GM21619 (cell line): Measurements from ENCODE around the gene DPYSL4.

Source experiments
- ATAC-seq: cut with Tn5 transposase; IDR thresholded peaks from one replicate; pipeline ENCODE4 v1.9.1; 2021; ENCODE audit not compliant: unreplicated experiment

DPYSL4 gene

GRCh38 chr10:132239126-132240031 is 52.6 kb downstream of the DPYSL4 start:
- no peak for ATAC-seq

- ATAC-seq = no peak
Measured at GRCh38 chr10:132240156-132240555, 53.4 kb downstream of the DPYSL4 start.

GRCh38 chr10:132240581-132240980 is 53.8 kb downstream of the DPYSL4 start:
- ATAC-seq = no peak

DNA sequence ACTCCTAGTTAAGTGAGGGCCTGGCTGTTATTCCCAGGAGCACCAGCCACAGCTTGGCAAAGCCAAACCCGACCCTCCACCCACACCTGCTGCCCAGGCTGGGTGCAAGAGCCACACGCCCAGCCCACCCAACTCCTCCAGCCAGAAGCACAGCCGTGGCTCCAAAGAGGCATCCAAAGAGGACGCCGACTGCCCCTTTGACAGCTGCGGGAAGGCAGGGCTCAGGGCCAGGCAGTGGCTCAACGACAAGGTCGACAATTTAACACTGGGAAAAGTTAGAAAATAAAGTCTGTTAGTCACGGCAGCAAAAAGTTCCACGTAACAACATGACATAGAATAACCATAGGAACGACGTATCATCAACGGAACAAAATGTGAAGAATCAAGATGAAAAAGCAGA is 54.3 kb downstream of the DPYSL4 start:
- no peak for ATAC-seq

GRCh38 chr10:132241496-132241895 is 54.7 kb downstream of the DPYSL4 start:
- ATAC-seq = no peak

DNA sequence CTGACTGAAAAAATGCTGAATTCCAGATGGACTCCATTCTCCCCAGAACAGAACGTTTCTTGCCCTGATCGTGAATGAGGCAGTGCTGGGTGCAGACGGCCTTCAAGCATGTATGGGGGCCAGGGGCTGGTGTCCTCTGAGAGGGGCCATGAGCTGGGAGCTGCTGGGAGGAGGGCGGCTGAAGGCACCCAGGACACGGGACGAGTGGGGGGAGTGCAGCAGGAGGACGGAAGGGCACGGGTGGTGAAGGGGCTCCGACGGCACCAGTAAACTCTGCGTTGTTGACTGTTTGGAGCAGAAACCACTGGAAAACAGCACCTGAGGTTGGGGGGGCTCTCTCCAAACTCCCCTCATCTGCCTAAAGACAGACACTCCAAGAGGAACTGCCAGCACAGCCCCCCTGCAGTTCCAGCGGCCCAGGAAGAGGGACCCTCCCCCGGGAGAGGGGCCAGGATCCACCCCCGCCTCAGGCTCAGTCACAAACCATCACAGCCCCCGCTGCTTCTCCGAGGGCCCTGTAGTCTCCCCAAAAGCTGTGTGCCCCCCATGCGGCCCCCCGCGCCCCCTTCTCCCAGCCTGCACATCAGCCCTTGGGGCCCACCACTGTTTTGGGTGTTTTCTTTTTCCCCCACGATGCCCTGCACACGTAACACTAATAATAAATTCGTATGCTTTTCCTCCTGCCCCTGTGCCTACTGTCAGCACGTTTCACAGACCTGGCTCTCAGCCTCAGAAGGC is 55.5 kb downstream of the DPYSL4 start:
- ATAC-seq = no peak

- ATAC-seq = no peak
Measured at GRCh38 chr10:132243141-132243540, 56.4 kb downstream of the DPYSL4 start.

DNA sequence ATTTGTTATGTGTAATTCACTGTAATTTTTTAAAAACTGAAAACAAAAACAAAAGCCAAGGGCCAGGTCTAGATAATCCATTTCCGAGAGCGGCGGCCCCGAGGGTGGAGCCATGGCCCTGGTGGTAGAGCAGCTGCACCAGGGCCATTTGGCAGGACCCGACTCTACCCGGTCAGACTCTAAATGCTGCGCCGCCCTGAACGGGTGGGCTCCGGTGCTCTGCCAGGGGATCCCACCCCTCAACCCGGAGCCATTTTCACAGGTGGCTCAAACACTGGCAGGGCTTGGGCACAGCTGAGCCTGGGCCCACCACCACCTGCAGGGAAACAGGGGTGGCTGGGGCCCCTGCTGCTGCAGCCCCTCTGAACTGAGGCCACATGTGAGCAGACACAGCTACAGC is 56.9 kb downstream of the DPYSL4 start:
- no peak for ATAC-seq

GRCh38 chr10:132245056-132245455 is 58.3 kb downstream of the DPYSL4 start:
- ATAC-seq = no peak

GRCh38 chr10:132246296-132246695 is 59.5 kb downstream of the DPYSL4 start:
- ATAC-seq = no peak

DNA sequence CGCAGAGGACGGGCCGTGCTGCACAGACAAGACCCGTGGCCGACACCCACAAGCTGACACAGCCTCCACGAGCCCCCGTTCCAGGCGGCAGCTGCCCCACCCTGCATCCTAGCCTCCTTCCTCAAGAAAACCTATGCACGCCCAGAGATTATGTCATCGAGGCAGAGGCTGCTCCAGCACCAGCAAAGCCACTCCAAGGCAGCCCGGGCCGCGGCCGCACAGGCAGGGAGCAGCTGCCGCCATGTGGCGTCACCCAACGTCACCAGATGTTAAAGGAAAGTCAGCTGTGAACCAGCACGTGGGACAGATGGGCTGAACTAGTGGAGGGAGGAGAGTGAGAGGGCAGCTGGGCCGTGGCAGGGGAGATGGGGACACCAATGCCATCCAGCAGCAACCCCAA is 61.2 kb downstream of the DPYSL4 start:
- no peak for ATAC-seq

DNA sequence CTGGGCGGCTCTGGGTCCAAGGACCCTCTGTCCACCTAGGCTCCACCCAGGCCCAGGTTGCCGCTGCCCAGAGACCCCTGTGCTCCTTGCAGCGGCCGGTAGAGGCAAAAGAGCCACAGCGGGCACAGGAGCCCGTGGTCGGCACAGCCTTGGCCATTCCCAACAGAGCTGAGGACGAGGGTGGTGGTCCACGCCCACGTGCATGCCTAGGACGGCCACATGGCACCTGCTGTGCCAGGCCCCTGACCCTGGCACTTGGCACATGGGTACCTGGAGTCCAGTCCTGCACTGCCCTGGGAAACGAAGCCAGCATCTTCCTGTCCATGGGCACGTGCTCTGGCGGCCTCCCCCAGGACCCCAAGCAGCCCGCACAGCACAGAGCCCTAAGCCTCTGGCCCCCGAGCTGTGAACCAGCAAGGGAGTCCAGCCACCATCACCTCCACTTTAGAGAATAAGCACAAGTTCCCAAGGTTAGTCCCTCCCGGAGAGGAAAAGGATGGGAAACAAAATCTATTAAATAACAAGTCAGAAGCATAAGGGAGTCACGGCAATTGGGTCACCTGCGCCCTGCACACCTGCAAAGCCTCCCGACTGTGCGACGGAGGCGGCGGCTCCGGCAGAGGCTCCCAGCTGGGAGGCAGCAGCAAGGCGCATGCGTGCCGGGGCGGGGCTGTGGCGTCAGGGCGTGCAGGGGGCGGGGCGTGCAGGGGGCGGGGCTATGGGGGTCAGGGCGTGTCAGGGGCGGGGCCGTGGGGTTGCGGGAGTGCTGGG is 61.9 kb downstream of the DPYSL4 start:
- ATAC-seq = no peak

- no peak for ATAC-seq
Measured at GRCh38 chr10:132249226-132249724, 62.5 kb downstream of the DPYSL4 start.

- no peak for ATAC-seq
Measured at GRCh38 chr10:132249824-132250375, 63.2 kb downstream of the DPYSL4 start.

DNA sequence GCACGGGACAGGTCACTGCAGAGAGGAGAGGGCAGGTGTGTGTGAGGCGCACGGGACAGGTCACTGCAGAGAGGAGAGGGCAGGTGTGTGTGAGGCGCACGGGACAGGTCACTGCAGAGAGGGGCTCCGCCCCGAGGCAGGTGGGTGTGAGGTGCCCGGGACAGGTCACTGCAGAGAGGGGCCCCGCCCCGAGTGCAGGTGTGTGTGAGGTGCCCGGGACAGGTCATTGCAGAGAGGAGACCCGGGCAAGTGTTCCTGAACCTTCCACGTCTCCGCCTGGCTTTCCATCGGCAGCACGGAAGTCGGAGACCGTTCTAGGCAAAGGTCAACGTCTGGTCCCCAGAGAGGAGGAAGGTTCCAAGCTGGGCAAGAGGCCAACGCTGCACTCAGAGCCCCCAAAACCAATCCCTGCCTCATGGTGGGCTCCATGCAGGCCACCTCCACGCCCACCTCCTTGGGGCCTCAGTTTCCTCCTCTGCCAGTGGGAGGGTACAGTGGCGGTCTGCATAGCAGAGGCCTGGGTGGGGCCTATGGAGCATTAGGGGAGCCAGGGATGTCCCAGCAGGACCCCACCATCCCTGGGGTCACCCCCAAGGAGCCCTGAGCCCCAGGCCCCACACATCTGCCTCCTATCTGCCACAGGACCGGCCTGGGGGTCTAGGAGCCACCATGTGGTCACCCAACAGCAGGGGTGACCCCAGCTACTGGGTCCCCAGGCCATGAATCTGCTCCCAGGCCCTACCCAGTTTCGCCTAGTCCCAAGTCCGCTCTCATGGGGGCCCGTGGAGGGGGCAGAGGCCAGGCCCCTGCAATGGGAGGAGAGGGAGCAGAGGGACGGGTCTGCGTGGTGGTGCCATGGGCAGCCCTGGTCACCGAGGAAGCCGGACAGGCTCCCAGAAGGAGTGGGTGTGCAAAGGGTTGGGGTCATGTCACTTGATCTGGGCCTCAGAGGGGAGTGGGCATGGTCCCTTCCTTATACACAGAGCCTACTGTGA is 64.0 kb downstream of the DPYSL4 start:
- no peak for ATAC-seq

- no peak for ATAC-seq
Measured at GRCh38 chr10:132251928-132252327, 65.2 kb downstream of the DPYSL4 start.

DNA sequence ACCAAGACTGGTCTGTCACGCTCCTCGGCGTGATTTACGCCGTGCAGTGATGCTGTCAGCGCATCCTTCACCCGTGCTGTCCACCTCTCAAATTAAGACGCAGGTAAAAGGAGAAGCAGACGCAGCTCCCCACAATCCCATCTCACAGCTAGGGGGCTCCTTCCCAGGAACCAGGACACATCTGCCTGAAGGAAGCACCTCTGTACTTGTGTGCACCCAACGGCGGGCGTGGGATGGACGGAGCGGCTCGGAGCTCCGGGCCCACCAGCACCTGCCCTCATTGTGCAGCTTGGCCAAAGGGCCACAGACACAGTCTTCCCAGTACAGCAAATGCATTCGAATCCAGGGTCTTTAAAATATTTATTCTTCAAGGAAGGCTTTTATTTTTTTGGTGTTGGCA is 65.7 kb downstream of the DPYSL4 start:
- no peak for ATAC-seq

GRCh38 chr10:132253092-132253687 is 66.4 kb downstream of the DPYSL4 start:
- no peak for ATAC-seq

DNA sequence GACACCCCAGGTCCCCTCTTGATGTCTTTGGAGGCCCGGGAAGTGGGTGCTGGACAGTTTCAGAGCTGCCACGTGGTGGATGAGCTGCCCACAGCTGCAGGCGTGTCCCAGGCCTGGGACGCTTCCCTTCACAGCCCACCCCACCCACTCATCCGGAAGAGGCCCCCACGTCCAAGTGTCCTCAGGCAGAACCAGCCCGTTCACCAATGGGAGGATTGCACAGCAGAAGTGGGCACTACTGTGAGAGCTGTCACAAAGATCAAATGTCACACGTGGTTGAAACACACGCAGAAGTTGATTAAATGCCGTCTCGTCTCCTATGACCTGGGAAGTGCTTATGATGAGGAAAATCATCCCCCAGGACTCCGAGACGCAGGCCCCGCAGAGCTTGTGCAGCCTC is 68.1 kb downstream of the DPYSL4 start:
- ATAC-seq = no peak
